SK-N-MC (cell line): Measurements from ENCODE around the gene WNT7A.

Experiments used
- EZH2 ChIP-seq: fragments of 200-600 bp; sonication (generic); IDR thresholded peaks from one replicate; pipeline ENCODE4 v1.6.1; 2017; ENCODE audit warnings: antibody characterized with exemption
- FOXP2 ChIP-seq: optimal IDR thresholded peaks from 2 replicates; pipeline ENCODE3; 2011; ENCODE audit warnings: mild to moderate bottlenecking, moderate library complexity; ENCODE audit not compliant: insufficient read depth; ENCODE audit errors: extremely low read length, control extremely low read depth
- POLR2AphosphoS5 ChIP-seq: IDR thresholded peaks from 2 replicates; pipeline ENCODE4 v1.6.1; 2012; ENCODE audit warnings: mild to moderate bottlenecking, low read depth, low read length, borderline replicate concordance

GRCh38 chr3:13832130-13832529, 47.7 kb downstream of the WNT7A start:
- TF ChIP-seq POLR2AphosphoS5 (no peak), EZH2 (no peak), FOXP2 (no peak)
